Measurements from ENCODE around the gene IL36A.

IL36A gene

GRCh38 chr2:113009622-113010021 lies 4.4 kb downstream of the IL36A start:
- no peak for DNase-seq

GRCh38 chr2:113010088-113010487 lies 4.8 kb downstream of the IL36A start:
- no peak for DNase-seq

- DNase-seq, result no peak
These were observed 5.8 kb downstream of the IL36A start for GRCh38 chr2:113011108-113011507.

- no peak for DNase-seq
These were observed 7.4 kb downstream of the IL36A start for GRCh38 chr2:113012436-113013335.

GRCh38 chr2:113013336-113013661 lies 8.0 kb downstream of the IL36A start:
- no peak for DNase-seq

GRCh38 chr2:113014067-113014466 lies 8.8 kb downstream of the IL36A start:
- DNase-seq, result no peak

- no peak for DNase-seq
These were observed 9.8 kb downstream of the IL36A start for GRCh38 chr2:113015042-113015441.

GRCh38 chr2:113015655-113016054 lies 10.4 kb downstream of the IL36A start:
- DNase-seq, result no peak

- no peak for DNase-seq
These were observed 13.2 kb downstream of the IL36A start for GRCh38 chr2:113018509-113018908.

- no peak for DNase-seq
These were observed 16.1 kb downstream of the IL36A start for GRCh38 chr2:113021312-113021711.

GRCh38 chr2:113024764-113025163 lies 19.5 kb downstream of the IL36A start:
- DNase-seq, result no peak

- no peak for DNase-seq
These were observed 20.5 kb downstream of the IL36A start for GRCh38 chr2:113025737-113026136.

GRCh38 chr2:113027691-113028090 lies 22.4 kb downstream of the IL36A start:
- DNase-seq, result no peak

- DNase-seq, result no peak
These were observed 22.9 kb downstream of the IL36A start for GRCh38 chr2:113028112-113028511.

- no peak for DNase-seq
These were observed 27.5 kb downstream of the IL36A start for GRCh38 chr2:113032737-113033136.

- DNase-seq, result no peak
These were observed 28.8 kb downstream of the IL36A start for GRCh38 chr2:113034016-113034415.

GRCh38 chr2:113036763-113037162 lies 31.5 kb downstream of the IL36A start:
- DNase-seq, result no peak

GRCh38 chr2:113038291-113038690 lies 33.0 kb downstream of the IL36A start:
- DNase-seq, result no peak

- no peak for DNase-seq
These were observed 33.9 kb downstream of the IL36A start for GRCh38 chr2:113039158-113039557.

- no peak for DNase-seq
These were observed 34.5 kb downstream of the IL36A start for GRCh38 chr2:113039719-113040118.

- no peak for DNase-seq
These were observed 36.6 kb downstream of the IL36A start for GRCh38 chr2:113041871-113042270.

- DNase-seq, result no peak
These were observed 41.2 kb downstream of the IL36A start for GRCh38 chr2:113046465-113046864.

GRCh38 chr2:113050921-113051895 lies 45.9 kb downstream of the IL36A start:
- DNase-seq, result no peak

GRCh38 chr2:113052396-113052917 lies 47.2 kb downstream of the IL36A start, which contains the start of gene IL36B:
TSS of gene IL36B (minus strand) at chr2:113052867.
- no peak for DNase-seq

All from activated CD4-positive, alpha-beta T cell treated with anti-CD3 and anti-CD28 coated beads for 1 hour (primary cell).